ENCODE measurements around the gene ATP1A3.

Gene ATP1A3

GRCh38 chr19:41932720-41933332 is 61.2 kb downstream of the ATP1A3 start:
- no peak for TF ChIP-seq CTCF (conservative IDR thresholded peaks at IDR 0.05; ENCODE audit: low read depth, low read length)
- no peak overlapping the region for H3K4me3 ChIP-seq (ENCODE audit: low read length)

GRCh38 chr19:41932259-41932719 is 61.7 kb downstream of the ATP1A3 start:
- H3K4me3 ChIP-seq (ENCODE audit: low read length): no peak overlapping the region
- DNase-seq (ENCODE audit: low read depth): no peak
- no peak for TF ChIP-seq CTCF (conservative IDR thresholded peaks at IDR 0.05; ENCODE audit: low read depth, low read length)

More at GRCh38 chr19:41932720-41933332, 61.2 kb downstream of the ATP1A3 start:
- DNase-seq (ENCODE audit: low read depth): no peak

GRCh38 chr19:41930926-41931592 is 63.0 kb downstream of the ATP1A3 start:
- DNase-seq (ENCODE audit: low read depth): no peak
- TF ChIP-seq CTCF (conservative IDR thresholded peaks at IDR 0.05; ENCODE audit: low read depth, low read length): peak; percentile 57
- H3K4me3 ChIP-seq (ENCODE audit: low read length): no peak overlapping the region

- no peak for DNase-seq (ENCODE audit: low read depth)
- no peak overlapping the region for H3K4me3 ChIP-seq (ENCODE audit: low read length)
- no peak for TF ChIP-seq CTCF (conservative IDR thresholded peaks at IDR 0.05; ENCODE audit: low read depth, low read length)
Observed at GRCh38 chr19:41930322-41930722, 63.7 kb downstream of the ATP1A3 start.

- no peak overlapping the region for H3K4me3 ChIP-seq (ENCODE audit: low read length)
- DNase-seq (ENCODE audit: low read depth): no peak
- no peak for TF ChIP-seq CTCF (conservative IDR thresholded peaks at IDR 0.05; ENCODE audit: low read depth, low read length)
Observed at GRCh38 chr19:41929536-41930071, 64.4 kb downstream of the ATP1A3 start.

GRCh38 chr19:41928754-41929535 is 65.1 kb downstream of the ATP1A3 start:
- no peak for TF ChIP-seq CTCF (conservative IDR thresholded peaks at IDR 0.05; ENCODE audit: low read depth, low read length)
- no peak overlapping the region for H3K4me3 ChIP-seq (ENCODE audit: low read length)
- DNase-seq (ENCODE audit: low read depth): no peak
